ENCODE data around the gene PPM1N. TPM values are rescaled to one million over a fixed set of nuclear protein-coding genes. Genes with fewer than 3 reads are reported as not detected.

PPM1N gene
- total and polyA plus RNA-seq, 2 of the 13 experiments (the other 11 are each of a cell fraction or from before 2014, with no cell fraction given) = 0.31 to 1.8 TPM

DNA sequence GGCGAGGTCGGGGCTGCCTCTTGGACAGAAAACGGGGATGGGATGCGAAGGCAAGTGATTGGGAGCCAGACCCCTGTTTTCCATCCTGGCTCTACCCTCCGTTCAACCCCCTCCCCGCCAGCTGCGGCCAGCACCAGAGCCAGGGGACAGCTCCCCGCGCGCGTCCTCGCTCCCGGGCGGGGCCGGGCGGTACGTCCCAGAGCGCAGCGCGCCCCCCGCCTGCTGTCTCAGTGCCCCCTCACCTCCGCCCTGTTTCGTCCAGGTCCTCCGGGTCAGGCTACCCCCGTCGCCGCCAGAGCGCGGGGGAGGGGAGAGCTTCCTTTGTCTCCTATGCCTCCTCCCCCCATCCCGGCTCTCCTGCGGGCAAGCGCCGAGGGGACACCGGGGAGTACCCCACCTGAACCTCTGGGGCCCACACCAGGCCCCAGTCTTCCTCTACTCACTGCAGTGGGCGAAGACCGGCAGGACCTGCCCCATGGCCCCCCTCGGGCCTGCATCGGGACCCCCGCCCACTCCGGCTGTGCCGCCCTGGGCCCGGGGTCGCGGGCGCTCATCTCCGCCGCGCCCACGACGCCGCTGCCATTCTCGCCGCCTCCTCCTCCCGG lies 1.8 kb upstream of the PPM1N start (continued):
- peak; percentile 82 for TF ChIP-seq SALL1 (CRISPR knock-in tag; IDR thresholded peaks at IDR 0.05)
- TF ChIP-seq, protein P1, sequence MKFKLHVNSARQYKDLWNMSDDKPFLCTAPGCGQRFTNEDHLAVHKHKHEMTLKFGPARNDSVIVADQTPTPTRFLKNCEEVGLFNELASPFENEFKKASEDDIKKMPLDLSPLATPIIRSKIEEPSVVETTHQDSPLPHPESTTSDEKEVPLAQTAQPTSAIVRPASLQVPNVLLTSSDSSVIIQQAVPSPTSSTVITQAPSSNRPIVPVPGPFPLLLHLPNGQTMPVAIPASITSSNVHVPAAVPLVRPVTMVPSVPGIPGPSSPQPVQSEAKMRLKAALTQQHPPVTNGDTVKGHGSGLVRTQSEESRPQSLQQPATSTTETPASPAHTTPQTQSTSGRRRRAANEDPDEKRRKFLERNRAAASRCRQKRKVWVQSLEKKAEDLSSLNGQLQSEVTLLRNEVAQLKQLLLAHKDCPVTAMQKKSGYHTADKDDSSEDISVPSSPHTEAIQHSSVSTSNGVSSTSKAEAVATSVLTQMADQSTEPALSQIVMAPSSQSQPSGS (CRISPR knock-in tag; IDR thresholded peaks at IDR 0.05) = peak; percentile 36; the same call in 1 of the 2 replicates
- TF ChIP-seq, protein P2, sequence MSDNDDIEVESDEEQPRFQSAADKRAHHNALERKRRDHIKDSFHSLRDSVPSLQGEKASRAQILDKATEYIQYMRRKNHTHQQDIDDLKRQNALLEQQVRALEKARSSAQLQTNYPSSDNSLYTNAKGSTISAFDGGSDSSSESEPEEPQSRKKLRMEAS (IDR thresholded peaks at IDR 0.05) = 0 out of 2 replicates have a peak, but pooled peaks have one; percentile 38
- TF ChIP-seq IRX3 (CRISPR knock-in tag; IDR thresholded peaks at IDR 0.05; ENCODE audit: borderline replicate concordance, low read depth) = no peak
- no peak for TF ChIP-seq GABPA (IDR thresholded peaks at IDR 0.05; ENCODE audit: low read depth, low read length)
- no peak for TF ChIP-seq GABPA (CRISPR knock-in tag; IDR thresholded peaks at IDR 0.05; ENCODE audit: low read depth)
- TF ChIP-seq, protein P3, sequence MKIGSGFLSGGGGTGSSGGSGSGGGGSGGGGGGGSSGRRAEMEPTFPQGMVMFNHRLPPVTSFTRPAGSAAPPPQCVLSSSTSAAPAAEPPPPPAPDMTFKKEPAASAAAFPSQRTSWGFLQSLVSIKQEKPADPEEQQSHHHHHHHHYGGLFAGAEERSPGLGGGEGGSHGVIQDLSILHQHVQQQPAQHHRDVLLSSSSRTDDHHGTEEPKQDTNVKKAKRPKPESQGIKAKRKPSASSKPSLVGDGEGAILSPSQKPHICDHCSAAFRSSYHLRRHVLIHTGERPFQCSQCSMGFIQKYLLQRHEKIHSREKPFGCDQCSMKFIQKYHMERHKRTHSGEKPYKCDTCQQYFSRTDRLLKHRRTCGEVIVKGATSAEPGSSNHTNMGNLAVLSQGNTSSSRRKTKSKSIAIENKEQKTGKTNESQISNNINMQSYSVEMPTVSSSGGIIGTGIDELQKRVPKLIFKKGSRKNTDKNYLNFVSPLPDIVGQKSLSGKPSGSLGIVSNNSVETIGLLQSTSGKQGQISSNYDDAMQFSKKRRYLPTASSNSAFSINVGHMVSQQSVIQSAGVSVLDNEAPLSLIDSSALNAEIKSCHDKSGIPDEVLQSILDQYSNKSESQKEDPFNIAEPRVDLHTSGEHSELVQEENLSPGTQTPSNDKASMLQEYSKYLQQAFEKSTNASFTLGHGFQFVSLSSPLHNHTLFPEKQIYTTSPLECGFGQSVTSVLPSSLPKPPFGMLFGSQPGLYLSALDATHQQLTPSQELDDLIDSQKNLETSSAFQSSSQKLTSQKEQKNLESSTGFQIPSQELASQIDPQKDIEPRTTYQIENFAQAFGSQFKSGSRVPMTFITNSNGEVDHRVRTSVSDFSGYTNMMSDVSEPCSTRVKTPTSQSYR (CRISPR knock-in tag; IDR thresholded peaks at IDR 0.05; ENCODE audit: borderline replicate concordance) = peak; percentile 51; the same call in 1 of the 2 replicates
- TF ChIP-seq, protein P4, sequence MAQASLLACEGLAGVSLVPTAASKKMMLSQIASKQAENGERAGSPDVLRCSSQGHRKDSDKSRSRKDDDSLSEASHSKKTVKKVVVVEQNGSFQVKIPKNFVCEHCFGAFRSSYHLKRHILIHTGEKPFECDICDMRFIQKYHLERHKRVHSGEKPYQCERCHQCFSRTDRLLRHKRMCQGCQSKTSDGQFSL (CRISPR knock-in tag; IDR thresholded peaks at IDR 0.05) = no peak
- no peak for TF ChIP-seq EP300 (IDR thresholded peaks at IDR 0.05; ENCODE audit: low read depth in 2 of 2, low read length in 2 of 2)
- TF ChIP-seq EP300 (CRISPR knock-in tag; IDR thresholded peaks at IDR 0.05; ENCODE audit: borderline replicate concordance) = 0 out of 2 replicates have a peak, but pooled peaks have one; percentile 18
- peak; percentile 93; the same call in 1 of the 2 replicates for TF ChIP-seq ZNF235 (CRISPR knock-in tag; IDR thresholded peaks at IDR 0.05; ENCODE audit: borderline replicate concordance)
- no peak for TF ChIP-seq MTF2 (CRISPR knock-in tag; IDR thresholded peaks at IDR 0.05; ENCODE audit: borderline replicate concordance)
- no peak for TF ChIP-seq SUZ12 (IDR thresholded peaks at IDR 0.05; ENCODE audit: low read depth, low read length)
- no peak for TF ChIP-seq SPEN (CRISPR knock-in tag; IDR thresholded peaks at IDR 0.05; ENCODE audit: low read depth)
- no peak for TF ChIP-seq ZNF180 (CRISPR knock-in tag; IDR thresholded peaks at IDR 0.05; ENCODE audit: borderline replicate concordance, low read depth)
- TF ChIP-seq NR1H2 (CRISPR knock-in tag; IDR thresholded peaks at IDR 0.05; ENCODE audit: borderline replicate concordance, low read depth) = no peak
- no peak for TF ChIP-seq MAFF (IDR thresholded peaks at IDR 0.05; ENCODE audit: low read depth, low read length)
- TF ChIP-seq ZNF761 (CRISPR knock-in tag; conservative IDR thresholded peaks at IDR 0.05) = 0 out of 2 replicates have a peak, but pooled peaks have one; percentile 40
- TF ChIP-seq ZSCAN20 (CRISPR knock-in tag; IDR thresholded peaks at IDR 0.05; ENCODE audit: borderline replicate concordance) = peak; percentile 69; the same call in 1 of the 2 replicates
- no peak for TF ChIP-seq ZNF891 (CRISPR knock-in tag; IDR thresholded peaks at IDR 0.05)
- TF ChIP-seq ZNF615 (CRISPR knock-in tag; IDR thresholded peaks at IDR 0.05; ENCODE audit: borderline replicate concordance) = no peak
- TF ChIP-seq ZNF773 (CRISPR knock-in tag; IDR thresholded peaks at IDR 0.05; ENCODE audit: borderline replicate concordance) = peak; percentile 84; the same call in 1 of the 2 replicates
- TF ChIP-seq ZNF263 (CRISPR knock-in tag; IDR thresholded peaks at IDR 0.05) = no peak
- TF ChIP-seq, protein P5, sequence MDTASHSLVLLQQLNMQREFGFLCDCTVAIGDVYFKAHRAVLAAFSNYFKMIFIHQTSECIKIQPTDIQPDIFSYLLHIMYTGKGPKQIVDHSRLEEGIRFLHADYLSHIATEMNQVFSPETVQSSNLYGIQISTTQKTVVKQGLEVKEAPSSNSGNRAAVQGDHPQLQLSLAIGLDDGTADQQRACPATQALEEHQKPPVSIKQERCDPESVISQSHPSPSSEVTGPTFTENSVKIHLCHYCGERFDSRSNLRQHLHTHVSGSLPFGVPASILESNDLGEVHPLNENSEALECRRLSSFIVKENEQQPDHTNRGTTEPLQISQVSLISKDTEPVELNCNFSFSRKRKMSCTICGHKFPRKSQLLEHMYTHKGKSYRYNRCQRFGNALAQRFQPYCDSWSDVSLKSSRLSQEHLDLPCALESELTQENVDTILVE (CRISPR knock-in tag; IDR thresholded peaks at IDR 0.05) = peak; percentile 83; the same call in 1 of the 2 replicates
- TF ChIP-seq DR1 (CRISPR knock-in tag; IDR thresholded peaks at IDR 0.05) = peak; percentile 51
- no peak for TF ChIP-seq TCF7 (IDR thresholded peaks at IDR 0.05; ENCODE audit: low read depth)
